IMR-90 (cell line): ENCODE data around the gene RNF128. TPM values are rescaled to one million over a fixed set of nuclear protein-coding genes. Genes with fewer than 3 reads are reported as not detected.

Source experiments
- ATAC-seq: fragments of 200-7000 bp; cut with Tn5 transposase; 2 replicates; pipeline ENCODE4 v1.9.1; 2020; ENCODE audit warnings: low read depth, mild to moderate bottlenecking, moderate library complexity
- BruUV-seq: library from RNA; stranded (reverse); fragments of 400-500 nt; replicated peaks from 2 replicates; lab custom pipeline; 2021; lab: Mats Ljungman, UMichigan
- CTCF ChIA-PET: fragments of 300-600 bp; formaldehyde crosslinking; extraction: SDS; loops from one replicate; lab custom pipeline; 2021; ENCODE audit warnings: antibody characterized with exemption; lab: Yijun Ruan, JAX
- POLR2A ChIA-PET: fragments of 300-600 bp; sonication (Branson Sonifier 250); formaldehyde crosslinking; loops from one replicate; lab custom pipeline; 2022; ENCODE audit warnings: antibody characterized with exemption; ENCODE audit not compliant: unreplicated experiment; lab: Charles Lee
- DNase-seq: peaks from one replicate; pipeline ENCODE4 v3.0.0; 2013
- H2AFZ ChIP-seq: replicated peaks from 2 replicates; pipeline ENCODE3; 2013; ENCODE audit warnings: low read length, mild to moderate bottlenecking; ENCODE audit not compliant: poor library complexity
- H2AK5ac ChIP-seq: 2 replicates; pipeline ENCODE4 v1.6.1; 2013; ENCODE audit warnings: low read depth, low read length, inconsistent platforms
- H2AK9ac ChIP-seq: replicated peaks from 2 replicates; pipeline ENCODE3; 2013; ENCODE audit warnings: mild to moderate bottlenecking, low read depth, low read length, moderate library complexity; ENCODE audit not compliant: poor library complexity
- H2BK120ac ChIP-seq: 2 replicates; pipeline ENCODE4 v1.6.1; 2013; ENCODE audit warnings: low read depth, low read length, inconsistent platforms
- H2BK15ac ChIP-seq: 3 replicates; pipeline ENCODE4 v1.6.1; 2013; ENCODE audit warnings: low read depth, low read length, inconsistent platforms
- H2BK20ac ChIP-seq: 2 replicates; pipeline ENCODE4 v1.6.1; 2013; ENCODE audit warnings: low read depth, mild to moderate bottlenecking, inconsistent platforms, low read length, moderate library complexity
- H2BK5ac ChIP-seq: 2 replicates; pipeline ENCODE4 v1.6.1; 2013; ENCODE audit warnings: mild to moderate bottlenecking, low read depth, low read length, inconsistent platforms; ENCODE audit not compliant: poor library complexity, severe bottlenecking
- H3K14ac ChIP-seq: replicated peaks from 2 replicates; pipeline ENCODE4 v1.6.1; 2013; ENCODE audit warnings: low read depth, low read length, inconsistent platforms
- H3K18ac ChIP-seq: 2 replicates; pipeline ENCODE4 v1.6.1; 2013; ENCODE audit warnings: low read depth, low read length, control low read depth
- H3K23ac ChIP-seq: 2 replicates; pipeline ENCODE4 v1.6.1; 2013; ENCODE audit warnings: low read depth, low read length, inconsistent platforms
- H3K27ac ChIP-seq: 2 replicates; pipeline ENCODE4 v1.5.1; 2013; ENCODE audit warnings: mild to moderate bottlenecking, control low read depth, low read length; ENCODE audit not compliant: insufficient read depth
- H3K27me3 ChIP-seq: 2 replicates; pipeline ENCODE4 v1.6.1; 2013; ENCODE audit warnings: low read length; ENCODE audit not compliant: control insufficient read depth, insufficient read depth
- H3K36me3 ChIP-seq: 2 replicates; pipeline ENCODE4 v1.6.1; 2013; ENCODE audit warnings: low read length, mixed read lengths; ENCODE audit not compliant: control insufficient read depth, insufficient read depth
- H3K4ac ChIP-seq: 2 replicates; pipeline ENCODE4 v1.6.1; 2013; ENCODE audit warnings: low read depth, low read length, inconsistent platforms
- H3K4me1 ChIP-seq: 2 replicates; pipeline ENCODE4 v1.6.1; 2013; ENCODE audit warnings: low read length, mixed read lengths; ENCODE audit not compliant: control insufficient read depth, insufficient read depth
- H3K4me2 ChIP-seq: 2 replicates; pipeline ENCODE4 v1.6.1; 2013; ENCODE audit warnings: low read depth, mild to moderate bottlenecking, control low read depth, low read length, moderate library complexity
- H3K4me3 ChIP-seq: 2 replicates; pipeline ENCODE4 v1.5.1; 2013; ENCODE audit warnings: low read depth, mild to moderate bottlenecking, control low read depth, low read length, moderate library complexity; ENCODE audit not compliant: insufficient read depth
- H3K56ac ChIP-seq: 2 replicates; pipeline ENCODE4 v1.6.1; 2013; ENCODE audit warnings: low read length, inconsistent platforms; ENCODE audit not compliant: insufficient read depth; ENCODE audit errors: extremely low read depth
- H3K79me1 ChIP-seq, 2 experiments: 2 replicates each; pipeline ENCODE4 v1.6.1; 2013; ENCODE audit warnings: low read length in 2 of 2, inconsistent platforms in 1 of 2, low read depth in 1 of 2
- H3K9ac ChIP-seq: 2 replicates; pipeline ENCODE4 v1.6.1; 2013; ENCODE audit warnings: low read depth, low read length, control low read depth
- H3K9me1 ChIP-seq: 2 replicates; pipeline ENCODE4 v1.6.1; 2013; ENCODE audit warnings: low read length, inconsistent platforms; ENCODE audit not compliant: insufficient read depth
- H3K9me3 ChIP-seq: 2 replicates; pipeline ENCODE4 v1.6.1; 2013; ENCODE audit warnings: low read length; ENCODE audit not compliant: control insufficient read depth, insufficient read depth
- H4K20me1 ChIP-seq: 2 replicates; pipeline ENCODE4 v1.6.1; 2013; ENCODE audit warnings: low read length, inconsistent platforms; ENCODE audit not compliant: insufficient read depth
- H4K5ac ChIP-seq: 2 replicates; pipeline ENCODE4 v1.6.1; 2013; ENCODE audit warnings: mild to moderate bottlenecking, low read depth, low read length, control low read depth
- H4K8ac ChIP-seq, 2 experiments: 2 replicates each; pipeline ENCODE4 v1.6.1; 2013; ENCODE audit warnings: low read depth in 2 of 2, low read length in 2 of 2, control low read depth in 1 of 2, inconsistent platforms in 1 of 2
- H4K91ac ChIP-seq: 2 replicates; pipeline ENCODE4 v1.6.1; 2013; ENCODE audit warnings: low read depth, low read length, inconsistent platforms; ENCODE audit not compliant: insufficient read depth
- BHLHE40 ChIP-seq: fragments of 150-350 bp; IDR thresholded peaks from 2 replicates; pipeline ENCODE4 v1.6.1; 2016; ENCODE audit warnings: mild to moderate bottlenecking, low read depth, low read length
- CEBPB ChIP-seq: IDR thresholded peaks from 2 replicates; pipeline ENCODE4 v1.6.1; 2012; ENCODE audit warnings: low read depth, low read length, improper control_type of control experiment
- CHD1 ChIP-seq: IDR thresholded peaks from 2 replicates; pipeline ENCODE4 v1.6.1; 2012; ENCODE audit warnings: low read depth, low read length, improper control_type of control experiment
- CTCF ChIP-seq: conservative IDR thresholded peaks from 2 replicates; pipeline ENCODE4 v1.5.1; 2012; ENCODE audit warnings: mild to moderate bottlenecking, low read depth, low read length, improper control_type of control experiment
- ELK1 ChIP-seq: fragments of 150-350 bp; IDR thresholded peaks from 2 replicates; pipeline ENCODE4 v1.6.1; 2016; ENCODE audit warnings: low read depth, mild to moderate bottlenecking, low read length, moderate library complexity, borderline replicate concordance
- FOS ChIP-seq: fragments of 150-350 bp; IDR thresholded peaks from 2 replicates; pipeline ENCODE4 v1.6.1; 2016; ENCODE audit warnings: low read depth, low read length
- MAFK ChIP-seq: IDR thresholded peaks from 2 replicates; pipeline ENCODE4 v1.6.1; 2012; ENCODE audit warnings: low read depth, low read length, improper control_type of control experiment
- MAZ ChIP-seq: IDR thresholded peaks from 2 replicates; pipeline ENCODE4 v1.6.1; 2012; ENCODE audit warnings: low read depth, mild to moderate bottlenecking, low read length, improper control_type of control experiment, moderate library complexity, borderline replicate concordance
- MXI1 ChIP-seq: IDR thresholded peaks from 2 replicates; pipeline ENCODE4 v1.6.1; 2012; ENCODE audit warnings: low read depth, mild to moderate bottlenecking, low read length, moderate library complexity, borderline replicate concordance
- NFE2L2 ChIP-seq: fragments of 150-350 bp; IDR thresholded peaks from 2 replicates; pipeline ENCODE4 v1.6.1; 2016; ENCODE audit warnings: low read depth, mild to moderate bottlenecking, low read length
- POLR2A ChIP-seq: IDR thresholded peaks from 2 replicates; pipeline ENCODE4 v1.6.1; 2012; ENCODE audit warnings: mild to moderate bottlenecking, low read depth, low read length
- RAD21 ChIP-seq: IDR thresholded peaks from 2 replicates; pipeline ENCODE4 v1.6.1; 2012; ENCODE audit warnings: low read length, improper control_type of control experiment
- RCOR1 ChIP-seq: IDR thresholded peaks from 2 replicates; pipeline ENCODE4 v1.6.1; 2012; ENCODE audit warnings: mild to moderate bottlenecking, low read length, improper control_type of control experiment; ENCODE audit not compliant: insufficient replicate concordance
- RFX5 ChIP-seq: IDR thresholded peaks from 2 replicates; pipeline ENCODE4 v1.8.0; 2012; ENCODE audit warnings: low read depth, mild to moderate bottlenecking, low read length, moderate library complexity
- SMC3 ChIP-seq: fragments of 150-350 bp; IDR thresholded peaks from 2 replicates; pipeline ENCODE4 v1.6.1; 2016; ENCODE audit warnings: low read depth, mild to moderate bottlenecking, antibody characterized with exemption, low read length, moderate library complexity
- USF2 ChIP-seq: fragments of 150-350 bp; IDR thresholded peaks from 2 replicates; pipeline ENCODE4 v1.6.1; 2017; ENCODE audit warnings: mild to moderate bottlenecking, antibody characterized with exemption, low read length, low read depth
- WGBS, 2 experiments: methylation state at CpG; one replicate each; pipeline versions ENCODE4 v1.1.5 to v1.1.7; 2013; ENCODE audit warnings: missing lambda C conversion rate in 2 of 2; ENCODE audit not compliant: insufficient read length in 1 of 2; ENCODE audit errors: extremely low coverage in 2 of 2; 5-methylcytosine and 5-hydroxymethylcytosine counted together
- dilution Hi-C: fragments of 300-500 bp; cut with HindIII; formaldehyde crosslinking; loops from one replicate; pipeline ENCODE4 v1.14.3; 2018; ENCODE audit warnings: low sequenced_read_pairs; ENCODE audit not compliant: unreplicated experiment
- in situ Hi-C: fragments of 300-500 bp; cut with MboI; formaldehyde crosslinking; loops from 3 replicates; pipeline ENCODE4 v1.14.3; 2019; ENCODE audit warnings: low sequenced_read_pairs, inconsistent platforms, mixed read lengths
- intact Hi-C: fragments of 100-400 bp; cut with micrococcal nuclease; formaldehyde crosslinking; loops from 2 replicates; pipeline ENCODE4 v1.10.0; 2022
- polyA plus RNA-seq, 3 experiments: library from polyadenylated mRNA; depleted of rRNA; stranded (reverse); fragments of >200 nt; gene quantifications; 2 replicates each; pipeline ENCODE4 v1.2.3, GENCODE V29; 2012; ENCODE audit warnings: low replicate concordance in 1 of 3
- total RNA-seq: library from RNA; depleted of rRNA; stranded (reverse); fragments of >200 nt; gene quantifications from 2 replicates; pipeline ENCODE4 v1.2.3, GENCODE V29; 2012

The RNF128 gene
- total and polyA plus RNA-seq, 2 of the 4 experiments (the other 2 are of a cell fraction), result 3.0 to 4.8 TPM

- H3K56ac ChIP-seq, result no peak overlapping the region
- no peak overlapping the region for H4K91ac ChIP-seq
- no peak overlapping the region for H2BK120ac ChIP-seq
- H4K8ac ChIP-seq, result no peak overlapping the region
- no peak overlapping the region for H3K4me3 ChIP-seq
- H2AFZ ChIP-seq, result no peak overlapping the region
- no peak overlapping the region for H2AK5ac ChIP-seq
- no TSS peak for BruUV-seq
- no peak overlapping the region for H2AK9ac ChIP-seq
- peak; percentile 17 for DNase-seq
- no peak overlapping the region for H2BK15ac ChIP-seq
- no peaks in the 10 kb centered on the region for H3K9me3 ChIP-seq
- H3K27ac ChIP-seq, result no peak overlapping the region
- H4K5ac ChIP-seq, result no peak overlapping the region
- no peak overlapping the region for H3K18ac ChIP-seq
- H3K4ac ChIP-seq, result no peak overlapping the region
- no peaks in the 10 kb centered on the region for H4K20me1 ChIP-seq
- dilution Hi-C loops (no loop called here), in situ Hi-C loops (no loop called here), intact Hi-C loops (no loop called here)
- H3K9ac ChIP-seq, result no peak overlapping the region
- H3K79me1 ChIP-seq, result no peaks in the 10 kb centered on the region
- peaks cover under 1% of the 10 kb centered on the region for H3K27me3 ChIP-seq
- no peak overlapping the region for H2BK20ac ChIP-seq
- no peak overlapping the region for H3K14ac ChIP-seq
- H3K9me1 ChIP-seq, result no peaks in the 10 kb centered on the region
- H2BK5ac ChIP-seq, result no peak overlapping the region
- no peaks in the 10 kb centered on the region for H3K4me1 ChIP-seq
- POLR2A ChIA-PET, result no interaction called here
- H3K36me3 ChIP-seq, result no peaks in the 10 kb centered on the region
- CTCF ChIA-PET, result no interaction called here
- H3K23ac ChIP-seq, result no peak overlapping the region
- ATAC-seq, result no peak
- WGBS, 2 experiments, result no CpG with 5 or more reads among the region's 1 CpG
- H3K4me2 ChIP-seq, result no peak overlapping the region
- TF ChIP-seq MAFK (no peak), ELK1 (no peak), SMC3 (no peak), RFX5 (no peak), CEBPB (no peak), MXI1 (no peak), BHLHE40 (no peak), CHD1 (no peak), POLR2A (no peak), FOS (no peak), RCOR1 (no peak), MAZ (no peak), USF2 (no peak), NFE2L2 (no peak), CTCF (no peak), RAD21 (no peak)
Measured at GRCh38 chrX:106716004-106716403, 10.5 kb upstream of the RNF128 start.
